PC-3 (cell line): ENCODE measurements around the gene AFTPH.

ENCODE experiments used
- EZH2 ChIP-seq: fragments of 300-600 bp; sonication (generic); IDR thresholded peaks from one replicate; pipeline ENCODE4 v1.6.1; 2017; ENCODE audit warnings: antibody characterized with exemption, mild to moderate bottlenecking, low read length; ENCODE audit not compliant: unreplicated experiment
- TF ChIP-seq, protein P1 (sequence below): fragments of 300-600 bp; sonication (generic); conservative IDR thresholded peaks from 2 replicates; pipeline ENCODE4 v1.5.1; 2017; ENCODE audit warnings: antibody characterized with exemption, low read depth, mild to moderate bottlenecking, low read length

DNA sequence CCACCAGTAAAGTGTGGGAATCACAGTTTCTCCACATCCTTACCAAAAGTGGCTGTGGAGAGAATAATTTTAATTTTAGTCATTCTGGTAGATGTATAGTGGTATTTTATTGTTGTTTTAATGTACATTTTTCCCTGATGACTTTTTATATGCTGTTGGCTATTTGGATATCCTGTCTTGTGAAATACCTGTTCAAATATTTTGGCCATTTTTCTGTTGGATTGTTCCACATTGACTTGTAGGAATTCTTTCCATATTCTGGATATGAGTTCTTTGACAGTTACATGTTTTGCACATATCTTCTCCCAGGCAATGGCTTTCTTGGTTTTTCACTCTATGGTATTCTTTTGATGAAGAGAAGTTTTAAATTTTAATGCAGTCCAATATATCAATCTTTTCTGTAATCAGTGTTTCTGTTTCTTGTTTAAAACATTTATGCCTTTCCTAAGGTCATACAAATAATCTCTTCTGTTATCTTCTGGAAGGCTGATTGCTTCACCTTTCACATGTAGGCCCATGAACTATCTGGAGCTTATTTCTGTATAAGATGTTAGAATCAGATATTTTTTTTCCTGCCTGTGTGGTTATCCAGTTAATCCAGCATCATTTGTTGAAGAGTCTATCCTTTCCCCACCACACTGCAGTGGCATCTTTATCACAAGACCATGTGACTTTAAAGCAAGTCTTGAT is 19.0 kb downstream of the AFTPH start:
- no peak for TF ChIP-seq EZH2
- TF ChIP-seq, protein P1, sequence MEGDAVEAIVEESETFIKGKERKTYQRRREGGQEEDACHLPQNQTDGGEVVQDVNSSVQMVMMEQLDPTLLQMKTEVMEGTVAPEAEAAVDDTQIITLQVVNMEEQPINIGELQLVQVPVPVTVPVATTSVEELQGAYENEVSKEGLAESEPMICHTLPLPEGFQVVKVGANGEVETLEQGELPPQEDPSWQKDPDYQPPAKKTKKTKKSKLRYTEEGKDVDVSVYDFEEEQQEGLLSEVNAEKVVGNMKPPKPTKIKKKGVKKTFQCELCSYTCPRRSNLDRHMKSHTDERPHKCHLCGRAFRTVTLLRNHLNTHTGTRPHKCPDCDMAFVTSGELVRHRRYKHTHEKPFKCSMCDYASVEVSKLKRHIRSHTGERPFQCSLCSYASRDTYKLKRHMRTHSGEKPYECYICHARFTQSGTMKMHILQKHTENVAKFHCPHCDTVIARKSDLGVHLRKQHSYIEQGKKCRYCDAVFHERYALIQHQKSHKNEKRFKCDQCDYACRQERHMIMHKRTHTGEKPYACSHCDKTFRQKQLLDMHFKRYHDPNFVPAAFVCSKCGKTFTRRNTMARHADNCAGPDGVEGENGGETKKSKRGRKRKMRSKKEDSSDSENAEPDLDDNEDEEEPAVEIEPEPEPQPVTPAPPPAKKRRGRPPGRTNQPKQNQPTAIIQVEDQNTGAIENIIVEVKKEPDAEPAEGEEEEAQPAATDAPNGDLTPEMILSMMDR: no peak
